ENCODE results near the gene ZNF467.
A peak's percentile ranks its signal among the peaks of the same experiment; 100 is the strongest.

The ZNF467 gene

GRCh38 chr7:149773446-149774236 is at the start of gene ZNF467:
TSS of gene ZNF467 (minus strand) at chr7:149773588. CDS start at chr7:149771032, 2,556 bp downstream.
- DNase-seq = peak; percentile 6 to 26

- DNase-seq = no peak
These were observed 49.1 kb upstream of the ZNF467 start for GRCh38 chr7:149822353-149822943.

GRCh38 chr7:149821191-149822148 is 48.1 kb upstream of the ZNF467 start:
- DNase-seq = no peak

GRCh38 chr7:149820622-149821190 is 47.3 kb upstream of the ZNF467 start:
- no peak for DNase-seq

GRCh38 chr7:149819961-149820340 is 46.6 kb upstream of the ZNF467 start:
- DNase-seq = no peak

- no peak for DNase-seq
These were observed 46.0 kb upstream of the ZNF467 start for GRCh38 chr7:149819141-149819960.

- DNase-seq = no peak
These were observed 45.1 kb upstream of the ZNF467 start for GRCh38 chr7:149818536-149818840.

- no peak for DNase-seq
These were observed 44.6 kb upstream of the ZNF467 start for GRCh38 chr7:149817836-149818535.

- DNase-seq = no peak
These were observed 43.9 kb upstream of the ZNF467 start for GRCh38 chr7:149817301-149817771.

GRCh38 chr7:149816794-149817193 is 43.4 kb upstream of the ZNF467 start:
- no peak for DNase-seq

GRCh38 chr7:149816267-149816751 is 42.9 kb upstream of the ZNF467 start:
- DNase-seq = no peak

GRCh38 chr7:149815661-149816266 is 42.4 kb upstream of the ZNF467 start:
- DNase-seq = no peak

- DNase-seq = no peak
These were observed 41.7 kb upstream of the ZNF467 start for GRCh38 chr7:149815121-149815520.

GRCh38 chr7:149814494-149814893 is 41.1 kb upstream of the ZNF467 start:
- DNase-seq = no peak

GRCh38 chr7:149813254-149814035 is 40.1 kb upstream of the ZNF467 start:
- no peak for DNase-seq

GRCh38 chr7:149811831-149812490 is 38.6 kb upstream of the ZNF467 start:
- no peak for DNase-seq

- DNase-seq = peak; percentile 5 to 9
These were observed 37.8 kb upstream of the ZNF467 start for GRCh38 chr7:149811221-149811620.

- DNase-seq = no peak
These were observed 35.8 kb upstream of the ZNF467 start for GRCh38 chr7:149809215-149809614.

GRCh38 chr7:149808311-149808710 is 34.9 kb upstream of the ZNF467 start:
- no peak for DNase-seq

Measured in AML-193 (cell line).